AG09319 (cell line): Measurements from ENCODE around the gene FBXW12.
"Not testable (repeated sequence)": the region's sequence is repeated elsewhere in the genome, so short reads cannot be mapped to it uniquely, and the experiment has no call there.

ENCODE experiments used
- DNase-seq: peaks from one replicate; pipeline ENCODE4 v3.0.0-alpha.2; 2010; ENCODE audit warnings: low read depth; ENCODE audit errors: extremely low read depth
- CTCF ChIP-seq: IDR thresholded peaks from 2 replicates; pipeline ENCODE4 v1.5.1; 2011; ENCODE audit warnings: low read depth, mild to moderate bottlenecking, inconsistent platforms, low read length, moderate library complexity

FBXW12 gene, protein sequence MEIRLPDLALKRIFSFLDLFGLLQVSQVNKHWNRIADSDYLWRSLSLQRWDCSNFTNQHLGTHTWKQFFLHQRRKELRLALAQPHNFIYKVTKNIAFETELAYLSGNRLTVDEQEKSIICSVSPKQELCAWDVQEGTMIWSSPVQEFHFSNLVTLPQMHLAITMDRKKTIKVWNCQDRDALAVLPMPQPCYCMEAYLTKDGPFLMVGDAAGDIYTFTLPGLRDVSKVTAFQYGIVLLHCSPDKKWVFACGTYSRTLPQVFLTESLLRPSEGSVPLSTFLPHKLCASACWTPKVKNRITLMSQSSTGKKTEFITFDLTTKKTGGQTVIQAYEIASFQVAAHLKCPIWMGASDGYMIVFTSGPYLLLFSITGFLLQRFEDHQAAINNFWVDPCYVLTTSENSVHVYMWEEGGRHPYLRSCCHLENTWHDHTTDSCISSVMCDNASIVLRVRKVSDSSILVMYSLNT

GRCh38 chr3:48371651-48372376 lies at the start of gene FBXW12:
Gene FBXW12 (plus strand): TSS chr3:48372219. CDS start chr3:48372768, 549 bp downstream.
- DNase-seq: no peak
- TF ChIP-seq CTCF: no peak

GRCh38 chr3:48331706-48332435 lies 40.1 kb upstream of the FBXW12 start:
- DNase-seq: not testable (repeated sequence)

GRCh38 chr3:48333346-48334245 lies 38.4 kb upstream of the FBXW12 start, which contains the start of gene SPINK8:
Gene SPINK8 (minus strand): TSS chr3:48333661. CDS start chr3:48328341, 5,320 bp downstream.
- not testable (repeated sequence) for DNase-seq

GRCh38 chr3:48334605-48335004 lies 37.4 kb upstream of the FBXW12 start:
- TF ChIP-seq CTCF: no peak
- DNase-seq: no peak

DNA sequence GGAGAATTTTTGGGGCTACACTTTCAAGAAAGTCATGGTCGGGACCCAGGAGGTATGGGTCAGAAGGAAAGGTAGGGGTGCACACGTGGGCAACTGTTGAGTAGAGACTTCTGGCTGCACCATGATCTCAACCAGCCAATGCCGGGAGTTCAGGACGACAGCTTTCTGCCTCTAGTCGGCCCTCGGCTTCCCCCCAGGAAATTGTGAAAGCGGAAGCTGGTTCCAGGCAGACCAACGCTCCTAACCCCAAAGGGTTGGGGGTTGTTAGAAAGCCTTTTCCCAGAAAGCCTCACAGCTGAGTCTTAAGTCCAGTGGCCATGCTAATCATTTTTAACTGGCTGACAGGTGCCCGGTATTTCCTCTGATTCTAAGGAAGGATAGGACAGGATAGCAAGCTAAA lies 36.7 kb upstream of the FBXW12 start:
- not testable (repeated sequence) for DNase-seq

DNA sequence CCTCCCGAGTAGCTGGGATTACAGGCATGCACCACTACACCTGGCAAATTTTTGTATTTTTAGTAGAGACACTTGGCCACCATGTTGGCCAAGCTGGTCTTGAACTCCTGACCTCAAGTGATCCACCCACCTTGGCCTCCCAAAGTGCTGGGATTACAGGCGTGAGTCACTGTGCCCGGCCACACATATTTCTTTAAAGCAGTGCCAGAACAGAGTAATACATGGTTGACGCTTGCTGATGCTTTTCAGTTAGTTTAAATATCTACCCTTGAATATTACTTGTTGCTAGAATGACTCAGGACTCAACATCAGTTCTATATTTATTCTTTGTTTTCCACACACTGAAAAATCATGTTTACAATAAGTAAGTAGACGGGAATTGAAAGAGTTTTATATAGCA lies 34.5 kb upstream of the FBXW12 start:
- DNase-seq: not testable (repeated sequence)

DNA sequence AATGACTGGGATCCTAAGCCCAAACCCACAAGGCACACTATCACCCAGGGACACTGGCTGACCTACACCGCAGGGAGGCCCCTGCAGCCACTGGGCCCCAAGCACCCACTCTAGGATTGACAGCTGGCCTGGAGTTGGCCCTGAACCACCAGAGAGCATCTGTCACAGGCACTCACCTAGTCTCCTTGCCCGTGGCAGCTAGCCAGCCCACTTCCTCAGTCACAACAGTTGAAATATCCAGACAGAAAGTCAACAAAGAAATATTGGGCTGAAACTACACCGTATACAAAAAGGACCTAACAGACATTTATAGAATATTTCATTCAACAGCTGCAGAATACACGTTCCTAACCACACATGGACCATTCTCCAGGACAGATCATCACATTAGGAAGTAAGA lies 33.4 kb upstream of the FBXW12 start:
- no peak for TF ChIP-seq CTCF
- DNase-seq: no peak

DNA sequence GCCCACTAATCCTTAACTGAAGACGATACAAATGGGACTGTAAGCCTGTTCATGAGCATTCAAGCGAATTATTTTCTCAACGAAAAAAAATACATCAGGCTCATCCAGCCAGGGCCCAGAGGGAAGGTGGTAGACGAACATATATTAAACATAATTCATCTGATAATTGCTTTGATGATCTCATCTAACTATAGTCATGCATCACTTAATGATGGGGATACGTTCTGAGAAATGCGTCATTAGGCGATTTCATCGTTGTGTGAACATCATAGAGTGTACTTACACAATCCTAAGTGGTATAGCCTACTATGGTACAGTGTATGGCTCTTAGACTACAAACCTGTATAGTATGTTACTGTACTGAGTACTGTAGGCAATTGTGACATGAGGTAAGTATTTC lies 28.6 kb upstream of the FBXW12 start:
- DNase-seq: no peak
- no peak for TF ChIP-seq CTCF
